Nephron progenitor cell (in vitro differentiated cells): ENCODE results near the gene SPACA1.
A peak's percentile ranks its signal among the peaks of the same experiment; 100 is the strongest.
"Not testable (repeated sequence)": the region's sequence is repeated elsewhere in the genome, so short reads cannot be mapped to it uniquely, and the experiment has no call there.

ENCODE experiments used
- DNase-seq: peaks from one replicate; pipeline ENCODE4 v3.0.0; 2021
- H3K27ac Mint-ChIP-seq: 2 replicates; pipeline ENCODE4 v1.8.0; 2021; ENCODE audit warnings: mild to moderate bottlenecking, moderate library complexity, mixed read lengths
- H3K27me3 Mint-ChIP-seq: 2 replicates; pipeline ENCODE4 v1.8.0; 2021; ENCODE audit warnings: mild to moderate bottlenecking, low read depth, mixed read lengths; ENCODE audit not compliant: poor library complexity
- H3K36me3 Mint-ChIP-seq: 2 replicates; pipeline ENCODE4 v1.8.0; 2021; ENCODE audit warnings: low read depth, mixed read lengths
- H3K4me1 Mint-ChIP-seq: 2 replicates; pipeline ENCODE4 v1.8.0; 2021; ENCODE audit warnings: mixed read lengths
- H3K4me3 Mint-ChIP-seq: 2 replicates; pipeline ENCODE4 v1.8.0; 2021; ENCODE audit warnings: mild to moderate bottlenecking, moderate library complexity, mixed read lengths
- H3K9me3 Mint-ChIP-seq: 2 replicates; pipeline ENCODE4 v1.8.0; 2021; ENCODE audit warnings: mild to moderate bottlenecking, moderate library complexity, mixed read lengths
- CTCF ChIP-seq: fragments of 200-600 bp; sonication (generic); IDR thresholded peaks from 2 replicates; pipeline ENCODE4 v1.5.0; 2021; ENCODE audit warnings: antibody characterized with exemption

SPACA1 gene, protein sequence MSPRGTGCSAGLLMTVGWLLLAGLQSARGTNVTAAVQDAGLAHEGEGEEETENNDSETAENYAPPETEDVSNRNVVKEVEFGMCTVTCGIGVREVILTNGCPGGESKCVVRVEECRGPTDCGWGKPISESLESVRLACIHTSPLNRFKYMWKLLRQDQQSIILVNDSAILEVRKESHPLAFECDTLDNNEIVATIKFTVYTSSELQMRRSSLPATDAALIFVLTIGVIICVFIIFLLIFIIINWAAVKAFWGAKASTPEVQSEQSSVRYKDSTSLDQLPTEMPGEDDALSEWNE

DNA sequence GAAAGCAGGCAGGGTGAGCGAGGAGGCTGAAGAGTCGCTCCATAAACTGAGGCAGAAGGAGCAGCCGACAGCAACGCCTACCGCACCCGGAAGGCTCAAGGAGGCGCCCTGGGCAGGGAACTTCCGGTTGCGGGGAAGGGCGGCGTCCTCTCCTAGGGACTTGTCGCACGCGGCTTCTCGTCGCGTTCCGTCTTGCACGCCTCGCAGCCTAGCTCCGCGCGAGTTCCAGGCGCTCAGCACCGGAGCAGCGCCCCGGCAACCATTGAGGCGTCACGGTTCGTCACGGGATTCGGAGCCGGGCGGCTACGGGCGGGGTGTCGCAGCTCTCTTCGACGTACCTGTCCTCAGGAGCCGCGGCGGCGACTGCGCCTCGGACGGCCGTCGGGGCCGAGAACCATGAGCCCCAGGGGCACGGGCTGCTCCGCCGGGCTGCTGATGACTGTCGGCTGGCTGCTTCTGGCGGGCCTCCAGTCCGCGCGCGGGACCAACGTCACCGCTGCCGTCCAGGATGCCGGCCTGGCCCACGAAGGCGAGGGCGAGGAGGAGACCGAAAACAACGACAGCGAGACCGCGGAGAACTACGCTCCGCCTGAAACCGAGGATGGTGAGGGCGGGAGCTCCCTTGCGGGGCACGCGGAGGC is at the start of gene SPACA1:
TSS of gene SPACA1 (plus strand) at position 332 of the 641 bp plus-strand sequence. CDS start at position 397, 65 bp downstream.
- Mint-ChIP-seq H3K27me3 (no peaks in the 10 kb centered on the region), H3K9me3 (no peaks in the 10 kb centered on the region), H3K4me3 (no peak within 1 kb of the TSS), H3K27ac (no peak within 1 kb of the TSS), H3K4me1 (no peaks in the 10 kb centered on the region), H3K36me3 (no peaks in the 10 kb centered on the region)
- no peak for DNase-seq
- no peak for TF ChIP-seq CTCF

DNA sequence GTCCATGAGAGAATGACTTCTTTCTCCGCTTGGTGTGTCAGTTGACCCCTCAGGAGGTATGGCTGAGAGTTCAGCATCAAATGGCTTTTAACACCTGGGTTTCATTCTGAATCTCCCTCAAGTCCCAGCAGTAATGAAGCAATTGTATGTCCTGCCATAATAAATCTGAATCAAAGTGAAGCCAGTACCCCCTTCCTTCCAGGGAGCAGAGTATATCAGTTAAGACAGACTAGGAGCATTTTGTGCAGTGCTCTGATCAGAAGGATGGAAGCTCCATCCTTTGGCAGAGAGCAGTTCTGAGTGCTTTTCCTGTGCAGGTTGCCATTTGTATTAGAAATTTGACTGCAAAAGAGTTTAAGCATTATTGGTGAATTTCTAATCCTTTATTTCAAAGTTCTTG is 46.9 kb upstream of the SPACA1 start:
- no peak for TF ChIP-seq CTCF
- no peak overlapping the region for H3K27ac Mint-ChIP-seq

DNA sequence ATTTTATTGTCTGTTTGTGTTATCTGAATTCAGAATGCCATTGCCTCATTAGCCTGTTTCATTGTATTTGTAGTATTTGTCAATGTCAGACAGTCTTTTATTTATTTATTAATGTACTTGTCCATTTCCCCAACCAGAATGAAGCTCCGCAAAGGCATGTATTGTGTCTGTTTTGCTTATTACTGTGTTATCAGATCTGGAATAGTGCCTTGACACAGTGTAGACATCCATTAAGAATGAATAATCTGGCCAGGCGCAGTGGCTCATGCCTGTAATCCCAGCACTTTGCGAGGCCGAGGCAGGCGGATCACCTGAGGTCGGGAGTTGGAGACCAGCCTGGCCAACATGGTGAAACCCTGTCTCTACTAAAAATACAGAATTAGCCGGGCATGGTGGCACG is 46.4 kb upstream of the SPACA1 start:
- not testable (repeated sequence) for H3K27me3 Mint-ChIP-seq, DNase-seq, H3K36me3 Mint-ChIP-seq, H3K9me3 Mint-ChIP-seq, H3K27ac Mint-ChIP-seq, H3K4me3 Mint-ChIP-seq
- H3K4me1 Mint-ChIP-seq = peaks cover 41% of the 10 kb centered on the region

More for the DNA sequence above, 46.9 kb upstream of the SPACA1 start:
- Mint-ChIP-seq H3K27me3 (peaks cover 3% of the 10 kb centered on the region), H3K4me1 (peaks cover 39% of the 10 kb centered on the region), H3K4me3 (no peak overlapping the region), H3K36me3 (no peaks in the 10 kb centered on the region), H3K9me3 (no peaks in the 10 kb centered on the region)
- DNase-seq = no peak

- peaks cover 5% of the 10 kb centered on the region for H3K27me3 Mint-ChIP-seq
- no peak for DNase-seq
These were observed 42.9 kb upstream of the SPACA1 start for GRCh38 chr6:88004707-88005106.

GRCh38 chr6:88006557-88006956 is 41.1 kb upstream of the SPACA1 start:
- H3K27me3 Mint-ChIP-seq = peaks cover 9% of the 10 kb centered on the region
- DNase-seq = peak; percentile 13
- no peak for TF ChIP-seq CTCF
- peak overlapping the region; percentile 16 for H3K4me3 Mint-ChIP-seq
- H3K4me1 Mint-ChIP-seq = peaks cover 36% of the 10 kb centered on the region
- peak overlapping the region; percentile 66 for H3K27ac Mint-ChIP-seq
- H3K36me3 Mint-ChIP-seq = no peaks in the 10 kb centered on the region
- H3K9me3 Mint-ChIP-seq = no peaks in the 10 kb centered on the region

More at GRCh38 chr6:88004707-88005106, 42.9 kb upstream of the SPACA1 start:
- H3K4me3 Mint-ChIP-seq = no peak overlapping the region
- TF ChIP-seq CTCF = no peak
- H3K36me3 Mint-ChIP-seq = no peaks in the 10 kb centered on the region
- peaks cover 46% of the 10 kb centered on the region for H3K4me1 Mint-ChIP-seq
- H3K9me3 Mint-ChIP-seq = no peaks in the 10 kb centered on the region
- peak overlapping the region; percentile 57 for H3K27ac Mint-ChIP-seq

GRCh38 chr6:88008411-88008810 is 39.2 kb upstream of the SPACA1 start:
- no peak for TF ChIP-seq CTCF
- no peaks in the 10 kb centered on the region for H3K36me3 Mint-ChIP-seq
- DNase-seq = no peak
- peaks cover 6% of the 10 kb centered on the region for H3K27me3 Mint-ChIP-seq
- no peaks in the 10 kb centered on the region for H3K9me3 Mint-ChIP-seq
- peaks cover 28% of the 10 kb centered on the region for H3K4me1 Mint-ChIP-seq
- no peak overlapping the region for H3K4me3 Mint-ChIP-seq
- no peak overlapping the region for H3K27ac Mint-ChIP-seq
